Stimulated activated CD4-positive, alpha-beta T cell treated with anti-CD3 and anti-CD28 coated beads, TNF-alpha, amount 100 ng/mL, for 24 hours (primary cell): ENCODE results near the gene RMND5A.

Source experiments
- DNase-seq, 3 experiments: peaks; one replicate each; pipeline ENCODE4 v3.0.0-alpha.2; 2020; ENCODE audit warnings: low read depth in 3 of 3

Gene RMND5A

DNA sequence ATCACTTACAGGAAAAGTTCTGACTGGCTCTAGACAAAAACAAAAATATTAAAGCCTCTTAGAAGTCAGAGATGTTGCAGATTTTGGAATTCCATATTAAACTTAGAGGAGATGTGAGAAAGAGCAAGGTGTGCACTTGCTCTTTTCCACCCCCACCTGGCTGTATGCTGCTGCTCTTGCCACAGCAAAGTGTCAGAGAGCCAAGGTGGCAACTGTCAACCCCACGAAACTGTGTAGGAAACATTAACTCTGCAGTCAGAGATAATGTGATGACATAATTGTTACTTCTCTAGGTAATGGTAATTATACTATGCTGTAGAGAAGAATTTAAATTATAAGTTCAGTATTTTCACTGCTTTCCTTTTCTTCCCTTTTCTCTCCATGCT is 45.2 kb downstream of the RMND5A start:
- no peak for DNase-seq

- DNase-seq, result no peak
These were observed 48.3 kb downstream of the RMND5A start for GRCh38 chr2:86768189-86768949.

GRCh38 chr2:86769838-86770237 is 49.7 kb downstream of the RMND5A start:
- no peak for DNase-seq

- DNase-seq, result no peak
These were observed 50.8 kb downstream of the RMND5A start for GRCh38 chr2:86770816-86771301.

DNA sequence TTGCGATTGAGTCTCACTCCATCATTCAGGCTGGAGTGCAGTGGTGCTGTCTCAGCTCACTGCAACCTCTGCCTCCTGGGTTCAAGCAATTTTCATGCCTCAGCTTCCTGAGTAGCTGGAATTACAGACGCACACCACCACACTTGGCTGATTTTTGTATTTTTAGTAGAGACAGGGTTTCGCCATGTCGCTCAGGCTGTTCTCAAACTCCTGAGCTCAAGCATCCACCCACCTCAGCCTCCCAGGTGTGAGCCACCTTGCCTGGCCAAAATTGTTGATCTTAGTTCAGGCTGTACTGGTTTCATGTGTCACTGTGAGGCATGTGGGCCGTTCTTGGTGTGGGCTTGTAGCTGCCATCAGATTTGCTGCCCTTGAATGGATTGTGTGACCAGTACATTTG is 52.5 kb downstream of the RMND5A start:
- DNase-seq, result no peak

GRCh38 chr2:86774862-86775261 is 54.8 kb downstream of the RMND5A start:
- DNase-seq, result no peak

DNA sequence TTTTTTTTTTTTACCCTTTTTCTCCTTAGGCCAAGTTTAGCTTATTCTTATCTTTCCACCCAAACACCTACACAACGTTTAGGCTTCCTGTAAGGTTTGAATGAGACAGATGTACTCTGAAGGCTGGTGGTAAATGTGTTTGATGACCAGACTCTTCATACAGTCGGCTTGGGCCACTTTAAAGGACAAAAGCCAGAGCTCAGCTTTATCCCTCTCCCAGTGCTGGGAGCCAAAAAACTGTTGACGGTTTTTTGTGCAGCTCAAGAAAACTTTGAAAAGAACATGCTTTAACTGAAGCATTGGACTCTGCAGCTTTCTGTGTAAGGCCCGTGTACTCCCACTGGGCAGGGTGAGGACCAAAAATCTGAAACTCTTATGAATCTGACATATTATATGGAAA is 55.2 kb downstream of the RMND5A start:
- no peak for DNase-seq

- no peak for DNase-seq
These were observed 56.4 kb downstream of the RMND5A start for GRCh38 chr2:86776532-86776931.

DNA sequence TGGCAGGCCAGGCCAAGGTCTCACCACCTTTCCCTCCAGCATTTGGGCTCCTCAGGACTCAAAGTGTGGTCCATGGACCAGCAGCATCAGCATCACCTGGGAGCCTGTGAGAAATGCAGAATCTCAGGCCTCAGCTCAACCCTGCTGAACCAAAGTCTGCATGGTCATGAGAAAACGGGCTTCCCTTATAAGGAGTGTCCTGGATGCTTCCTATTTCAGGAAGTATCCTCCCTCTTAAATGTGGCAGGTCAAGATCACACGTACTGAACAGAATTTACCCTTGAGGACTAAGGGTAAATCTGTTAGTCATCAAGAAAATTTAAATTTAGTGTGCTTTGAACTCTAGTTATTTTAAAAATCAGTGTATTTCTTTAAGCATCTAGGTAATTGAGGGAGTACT is 58.9 kb downstream of the RMND5A start:
- DNase-seq, result no peak

GRCh38 chr2:86779971-86780370 is 59.9 kb downstream of the RMND5A start:
- no peak for DNase-seq

DNA sequence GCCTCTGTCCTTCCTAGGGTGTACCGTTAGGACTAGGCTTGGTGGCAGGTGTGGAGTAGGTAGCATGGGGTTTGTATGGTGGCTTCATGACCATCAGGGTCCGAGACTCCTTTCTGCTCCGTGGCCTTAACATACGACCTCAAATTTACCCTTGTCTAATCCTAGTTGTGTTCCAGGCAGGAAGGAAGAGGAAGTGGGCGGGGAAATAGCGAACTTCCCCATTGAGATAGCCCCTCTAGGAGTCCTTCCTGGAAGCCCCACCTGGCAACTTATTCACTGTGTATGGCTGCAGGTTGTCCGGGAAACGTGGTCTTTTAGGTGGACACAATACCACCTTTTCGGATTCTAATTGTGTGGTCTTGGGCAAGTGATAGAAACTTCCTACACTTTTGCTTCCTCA is 61.3 kb downstream of the RMND5A start:
- DNase-seq, result no peak

GRCh38 chr2:86782748-86783147 is 62.7 kb downstream of the RMND5A start:
- DNase-seq, result no peak

DNA sequence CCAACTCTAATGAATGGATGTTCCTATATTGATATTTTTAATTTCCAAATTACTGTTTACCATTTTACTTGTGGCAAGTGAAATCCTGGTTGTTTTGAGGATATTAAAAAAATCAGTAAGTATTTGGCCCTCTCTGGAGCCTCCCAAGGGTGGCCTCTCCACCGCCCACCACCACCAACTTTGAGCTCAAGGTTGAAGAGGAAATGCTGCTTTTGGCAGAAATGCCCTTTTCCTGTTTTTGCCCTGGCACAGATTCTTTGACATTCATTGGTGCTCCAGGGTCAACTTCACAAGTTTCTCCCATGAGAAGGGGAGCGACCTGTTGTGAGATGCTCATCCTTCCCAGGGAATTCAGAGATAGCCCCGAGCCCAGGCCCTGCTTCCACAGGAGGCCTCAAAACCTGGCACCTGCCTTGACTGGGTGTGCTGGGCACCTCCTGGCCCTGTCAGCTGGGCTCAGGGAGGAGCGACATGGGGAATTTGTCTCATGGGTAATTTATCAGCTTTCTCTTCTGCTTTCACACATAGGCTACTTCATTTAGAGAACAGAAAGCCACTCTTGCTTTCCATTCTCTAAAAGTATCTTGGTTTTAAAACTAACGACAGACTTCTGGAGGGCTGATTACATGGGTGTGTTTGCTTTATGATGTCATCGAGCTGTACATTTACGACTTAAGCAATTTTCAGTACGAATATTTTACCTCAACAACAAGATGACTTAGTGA is 63.7 kb downstream of the RMND5A start:
- DNase-seq, result no peak

GRCh38 chr2:86785456-86785855 is 65.4 kb downstream of the RMND5A start:
- no peak for DNase-seq

DNA sequence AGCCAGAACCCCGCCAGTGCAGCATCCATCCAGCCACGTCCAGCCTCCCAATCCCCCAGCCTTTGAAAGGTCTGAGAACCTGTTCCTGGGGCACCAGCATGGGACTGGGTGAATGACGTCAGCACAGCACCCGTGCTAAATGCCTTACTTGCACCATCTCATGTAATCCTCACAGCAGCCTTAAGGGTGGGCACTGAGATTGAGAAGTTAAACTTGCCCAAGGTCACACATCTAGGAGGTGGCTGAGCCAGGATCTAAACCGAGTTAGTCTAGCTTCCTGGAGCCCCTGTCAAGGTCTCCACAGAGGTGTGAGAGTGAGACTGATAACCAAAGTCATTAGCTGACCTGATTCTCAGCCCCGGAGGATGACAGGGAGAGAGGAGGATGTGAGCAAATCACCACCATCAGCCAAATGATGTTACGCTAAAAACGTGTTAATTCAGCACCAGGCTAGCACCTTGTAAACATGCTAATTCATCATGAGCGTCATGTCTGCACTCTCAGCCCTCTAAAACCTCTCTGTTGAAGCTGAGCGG is 66.0 kb downstream of the RMND5A start:
- DNase-seq, result no peak

DNA sequence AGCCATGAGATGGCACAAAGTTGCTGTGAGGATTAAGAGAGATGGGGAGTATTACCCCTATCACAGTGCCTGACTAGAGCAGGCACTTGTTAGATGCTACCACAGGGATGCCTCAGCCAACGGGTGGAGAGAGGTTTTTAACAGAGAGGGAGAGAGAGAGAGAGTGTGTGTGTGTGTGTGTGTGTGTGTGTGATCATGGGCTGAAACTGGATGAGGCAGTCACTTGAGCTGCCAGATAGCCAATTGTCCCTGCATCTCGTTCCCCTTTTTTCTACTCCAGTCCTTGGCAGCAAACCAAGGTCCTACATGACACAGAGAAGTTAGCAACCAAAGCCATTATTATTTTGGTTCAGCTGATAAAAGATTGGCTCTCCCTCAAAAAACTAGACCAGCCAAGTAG is 67.6 kb downstream of the RMND5A start:
- DNase-seq, result no peak

GRCh38 chr2:86788165-86788564 is 68.1 kb downstream of the RMND5A start:
- no peak for DNase-seq

DNA sequence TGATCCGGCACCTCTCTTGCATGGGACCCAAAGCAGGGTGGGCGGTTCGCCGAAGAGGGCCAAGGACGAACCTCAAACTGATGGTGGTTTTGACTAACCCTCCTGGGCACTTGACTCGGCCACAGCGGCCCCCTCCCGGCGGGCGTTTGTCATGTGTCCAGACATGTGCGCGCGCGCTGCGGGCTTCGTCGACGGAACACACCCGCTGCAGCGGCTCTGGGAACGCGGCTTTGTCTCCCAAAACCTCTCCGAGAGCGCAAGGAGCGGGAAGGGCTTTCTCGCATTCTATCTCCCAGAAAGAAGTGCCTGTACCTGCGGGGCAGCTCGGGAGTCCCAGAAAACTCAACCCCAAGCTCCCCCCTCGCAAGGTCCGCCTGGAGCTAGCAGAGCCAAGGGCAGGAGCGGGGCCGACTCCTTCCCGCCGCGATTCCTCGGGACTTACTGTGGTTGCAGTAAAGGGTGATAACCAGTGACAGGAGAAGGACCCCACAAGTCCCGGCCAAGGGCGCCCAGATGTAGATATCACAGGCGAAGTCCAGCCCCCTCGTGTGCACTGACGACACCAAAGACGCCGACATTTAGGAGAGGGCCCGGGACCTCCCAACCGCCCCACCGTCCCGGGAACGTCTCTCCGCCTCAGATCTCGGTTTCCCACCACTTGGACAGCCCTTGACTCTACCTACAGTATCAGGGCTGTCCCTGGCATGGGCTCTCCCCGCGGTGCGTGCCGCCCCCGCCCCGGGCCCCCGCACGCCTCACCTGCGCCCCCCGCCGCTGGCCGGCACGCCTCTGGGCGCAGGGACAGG is 69.0 kb downstream of the RMND5A start:
- no peak for DNase-seq

DNA sequence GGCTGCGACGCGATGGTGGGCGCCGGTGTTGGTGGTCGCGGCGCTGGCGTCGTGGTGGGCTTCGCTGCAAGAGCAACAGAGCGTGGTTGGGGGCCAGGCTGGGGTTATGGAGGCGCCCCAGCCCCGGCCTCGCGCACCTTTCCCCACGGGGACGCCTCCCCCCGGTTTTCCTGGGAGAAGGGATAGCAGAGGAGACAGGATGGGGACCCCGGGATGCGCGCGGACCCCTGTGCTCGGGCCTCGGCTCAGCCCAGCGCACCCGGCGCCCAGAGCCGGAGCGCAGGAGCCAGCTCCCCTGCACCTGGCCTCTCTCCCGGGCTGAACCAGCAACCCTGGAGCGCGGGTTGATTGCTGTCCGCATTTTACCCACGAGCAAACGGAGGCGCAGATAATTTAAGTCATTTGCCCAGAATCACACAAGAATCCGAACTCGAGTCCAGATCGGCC is 69.6 kb downstream of the RMND5A start:
- DNase-seq, result no peak

DNA sequence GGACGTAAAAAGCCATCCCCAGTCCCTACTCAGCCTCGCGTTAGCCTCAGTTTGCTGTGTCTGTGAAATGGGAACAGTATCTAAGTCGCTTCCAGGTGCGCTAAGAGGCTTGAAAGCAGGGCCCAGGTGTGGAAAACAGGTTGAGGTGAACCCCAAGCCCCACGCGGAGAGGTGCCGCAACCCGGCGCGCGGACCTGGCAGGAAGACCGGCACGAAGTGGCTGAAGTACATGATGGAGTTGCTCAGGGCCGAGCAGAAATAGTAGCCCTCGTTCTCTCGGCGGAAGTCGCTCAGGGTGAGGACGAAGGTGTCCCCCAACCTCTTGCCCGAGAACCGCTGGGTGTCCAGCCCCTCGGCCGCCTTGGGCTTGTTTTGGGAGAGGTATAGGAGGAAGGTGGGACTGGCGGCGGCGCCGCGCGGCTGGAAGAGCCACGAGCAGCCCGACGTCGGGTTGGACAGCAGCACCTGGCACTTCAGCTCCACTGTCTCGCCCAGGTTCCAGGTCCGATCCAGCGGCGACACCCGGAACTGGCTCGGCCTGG is 70.1 kb downstream of the RMND5A start:
- no peak for DNase-seq

DNA sequence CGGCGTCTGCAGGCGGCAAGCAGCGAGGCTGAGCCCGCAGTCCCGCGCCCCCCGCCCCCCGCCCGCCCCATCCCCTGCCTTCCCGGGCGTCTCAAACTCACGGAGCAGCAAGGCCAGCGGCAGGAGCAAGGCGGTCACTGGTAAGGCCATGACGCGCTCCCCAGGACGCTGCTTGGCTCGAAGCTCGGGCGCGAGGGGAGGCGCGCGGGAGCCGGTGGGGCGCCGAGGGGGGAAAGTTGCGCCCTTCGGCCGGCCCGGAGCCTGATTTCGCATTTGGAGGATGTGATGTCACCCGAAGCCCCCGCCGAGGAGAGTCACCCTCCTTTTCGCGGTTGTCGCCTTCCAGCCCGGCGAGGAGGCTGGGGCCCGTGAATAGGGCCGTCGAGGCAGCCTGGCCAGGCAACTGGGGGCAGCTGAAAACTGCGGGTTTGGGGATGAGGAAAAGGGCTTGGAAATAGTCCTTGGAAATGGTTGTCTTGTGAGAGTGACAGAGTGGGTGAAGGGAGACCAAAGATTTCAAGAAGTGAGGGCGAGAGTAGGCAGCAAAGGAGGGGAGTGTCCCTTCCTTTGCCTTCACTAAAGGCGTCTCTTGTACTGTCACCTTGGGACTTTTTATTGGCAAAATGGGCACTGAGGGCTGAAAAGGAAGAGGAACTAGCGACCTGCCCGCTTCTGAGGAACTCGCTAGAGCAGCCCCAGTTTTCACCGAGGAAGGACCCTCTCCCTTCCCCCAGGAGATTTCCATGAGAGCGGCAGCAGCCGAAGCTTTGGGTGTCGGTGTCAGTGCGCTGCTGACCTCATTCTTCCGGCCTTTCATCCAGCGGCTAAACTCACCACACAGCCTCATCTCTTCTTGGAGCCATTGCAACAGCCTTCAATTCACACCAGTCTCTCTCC is 70.8 kb downstream of the RMND5A start, which contains the start of gene CD8A:
CD8A (minus strand) TSS at position 238 of the 897 bp plus-strand sequence; CDS start at position 150, 88 bp downstream.
- DNase-seq, result no peak
